H9 (cell line): ENCODE data around the gene RLF. TPM values are rescaled to one million over a fixed set of nuclear protein-coding genes. Genes with fewer than 3 reads are reported as not detected.

Experiments
- DNase-seq: peaks from one replicate; pipeline ENCODE4 v3.0.0-alpha.2; 2017
- H2AFZ ChIP-seq: one replicate; pipeline ENCODE4 v1.6.1; 2013; ENCODE audit warnings: mild to moderate bottlenecking, low read length, control low read depth, moderate library complexity
- H2AK5ac ChIP-seq: 2 replicates; pipeline ENCODE4 v1.6.1; 2013; ENCODE audit warnings: low read length, control low read depth, mixed read lengths; ENCODE audit not compliant: insufficient read length
- H2BK120ac ChIP-seq: one replicate; pipeline ENCODE4 v1.6.1; 2013; ENCODE audit warnings: low read depth, mild to moderate bottlenecking, low read length, control low read depth, inconsistent platforms; ENCODE audit not compliant: poor library complexity, severe bottlenecking
- H2BK12ac ChIP-seq: 2 replicates; pipeline ENCODE4 v1.6.1; 2013; ENCODE audit warnings: low read length, control low read depth, mixed read lengths, low read depth; ENCODE audit not compliant: insufficient read length
- H2BK15ac ChIP-seq: 2 replicates; pipeline ENCODE4 v1.6.1; 2013; ENCODE audit warnings: low read depth, low read length, control low read depth
- H2BK20ac ChIP-seq: one replicate; pipeline ENCODE4 v1.6.1; 2013; ENCODE audit warnings: low read depth, mild to moderate bottlenecking, low read length, control low read depth, inconsistent platforms; ENCODE audit not compliant: poor library complexity, severe bottlenecking
- H2BK5ac ChIP-seq: 2 replicates; pipeline ENCODE4 v1.6.1; 2013; ENCODE audit warnings: low read length, control low read depth, mixed read lengths; ENCODE audit not compliant: insufficient read length
- H3K14ac ChIP-seq: 2 replicates; pipeline ENCODE4 v1.6.1; 2013; ENCODE audit warnings: low read length, control low read depth; ENCODE audit not compliant: insufficient read depth
- H3K18ac ChIP-seq: 2 replicates; pipeline ENCODE4 v1.6.1; 2013; ENCODE audit warnings: low read depth, mild to moderate bottlenecking, mixed read lengths, low read length, control low read depth; ENCODE audit not compliant: insufficient read length
- H3K23ac ChIP-seq: 2 replicates; pipeline ENCODE4 v1.6.1; 2013; ENCODE audit warnings: low read length, control low read depth, mixed read lengths, low read depth; ENCODE audit not compliant: insufficient read length
- H3K23me2 ChIP-seq: 2 replicates; pipeline ENCODE4 v1.6.1; 2013; ENCODE audit warnings: low read depth, mild to moderate bottlenecking, mixed read lengths, low read length, control low read depth; ENCODE audit not compliant: insufficient read length, poor library complexity, severe bottlenecking
- H3K27ac ChIP-seq: 2 replicates; pipeline ENCODE4 v1.5.1; 2013; ENCODE audit warnings: low read length, control low read depth, mixed read lengths, low read depth; ENCODE audit not compliant: insufficient read length
- H3K27me3 ChIP-seq: 2 replicates; pipeline ENCODE4 v1.6.1; 2013; ENCODE audit warnings: low read length, control low read depth, inconsistent platforms; ENCODE audit not compliant: insufficient read depth
- H3K4ac ChIP-seq: 2 replicates; pipeline ENCODE4 v1.6.1; 2013; ENCODE audit warnings: low read depth, mild to moderate bottlenecking, control low read depth, inconsistent platforms, low read length, moderate library complexity
- H3K4me1 ChIP-seq: 2 replicates; pipeline ENCODE4 v1.6.1; 2013; ENCODE audit warnings: low read length, control low read depth, inconsistent platforms; ENCODE audit not compliant: insufficient read depth
- H3K4me2 ChIP-seq: 2 replicates; pipeline ENCODE4 v1.6.1; 2013; ENCODE audit warnings: low read length, control low read depth, mixed read lengths; ENCODE audit not compliant: insufficient read length, insufficient read depth
- H3K56ac ChIP-seq: 2 replicates; pipeline ENCODE4 v1.6.1; 2013; ENCODE audit warnings: low read depth, mild to moderate bottlenecking, mixed read lengths, low read length, control low read depth; ENCODE audit not compliant: insufficient read length
- H3K79me1 ChIP-seq: 2 replicates; pipeline ENCODE4 v1.6.1; 2013; ENCODE audit warnings: low read depth, mild to moderate bottlenecking, moderate library complexity, low read length, control low read depth, inconsistent platforms; ENCODE audit not compliant: insufficient read depth, poor library complexity, severe bottlenecking
- H3K79me2 ChIP-seq: 2 replicates; pipeline ENCODE4 v1.6.1; 2013; ENCODE audit warnings: low read length, control low read depth, inconsistent platforms; ENCODE audit not compliant: insufficient read depth
- H3K9ac ChIP-seq: 2 replicates; pipeline ENCODE4 v1.6.1; 2013; ENCODE audit warnings: low read length, control low read depth, mixed read lengths; ENCODE audit not compliant: insufficient read length; ENCODE audit errors: extremely low read depth
- H3K9me3 ChIP-seq: one replicate; pipeline ENCODE4 v1.6.1; 2013; ENCODE audit warnings: low read depth, low read length, inconsistent platforms; ENCODE audit not compliant: control insufficient read depth
- H3T11ph ChIP-seq: one replicate; pipeline ENCODE4 v1.6.1; 2013; ENCODE audit warnings: mild to moderate bottlenecking, low read length, control low read depth, inconsistent platforms
- H4K20me1 ChIP-seq: one replicate; pipeline ENCODE4 v1.6.1; 2013; ENCODE audit not compliant: control insufficient read depth, insufficient read length, insufficient read depth
- H4K5ac ChIP-seq: 2 replicates; pipeline ENCODE4 v1.6.1; 2013; ENCODE audit warnings: low read depth, mild to moderate bottlenecking, mixed read lengths, low read length, control low read depth; ENCODE audit not compliant: insufficient read length
- H4K8ac ChIP-seq: replicated peaks from 2 replicates; pipeline ENCODE4 v1.6.1; 2013; ENCODE audit warnings: low read length, control low read depth, mixed read lengths, low read depth; ENCODE audit not compliant: insufficient read length
- H4K91ac ChIP-seq: 2 replicates; pipeline ENCODE4 v1.6.1; 2013; ENCODE audit warnings: low read depth, mild to moderate bottlenecking, moderate library complexity, mixed read lengths, low read length, control low read depth; ENCODE audit not compliant: insufficient read length
- H3K27ac Mint-ChIP-seq, 3 experiments: 2 replicates in 2 of 3; 3 replicates in 1 of 3; pipeline ENCODE4 v1.8.0; 2020 to 2021; ENCODE audit warnings: mixed read lengths in 3 of 3, mild to moderate bottlenecking in 1 of 3, moderate library complexity in 1 of 3
- H3K27me3 Mint-ChIP-seq: 2 replicates; pipeline ENCODE4 v1.8.0; 2021; ENCODE audit warnings: low read depth, mild to moderate bottlenecking, moderate library complexity, mixed read lengths
- H3K36me3 Mint-ChIP-seq, 3 experiments: 2 replicates in 2 of 3; 3 replicates in 1 of 3; pipeline ENCODE4 v1.8.0; 2020 to 2021; ENCODE audit warnings: low read depth in 3 of 3, mixed read lengths in 3 of 3; ENCODE audit not compliant: insufficient read depth in 1 of 3
- H3K4me1 Mint-ChIP-seq, 2 experiments: 2 replicates each; pipeline ENCODE4 v1.8.0; 2020; ENCODE audit warnings: mixed read lengths in 2 of 2
- H3K4me3 Mint-ChIP-seq, 2 experiments: 2 replicates in 1 of 2; 3 replicates in 1 of 2; pipeline ENCODE4 v1.8.0; 2020 to 2021; ENCODE audit warnings: mild to moderate bottlenecking in 2 of 2, mixed read lengths in 2 of 2, moderate library complexity in 1 of 2
- H3K9me3 Mint-ChIP-seq, 2 experiments: 2 replicates in 1 of 2; 3 replicates in 1 of 2; pipeline ENCODE4 v1.8.0; 2020; ENCODE audit warnings: mild to moderate bottlenecking in 2 of 2, mixed read lengths in 2 of 2, moderate library complexity in 1 of 2
- CTCF ChIP-seq: fragments of 200-600 bp; sonication (generic); conservative IDR thresholded peaks from 3 replicates; pipeline ENCODE4 v1.8.0; 2021; ENCODE audit warnings: antibody characterized with exemption, mild to moderate bottlenecking
- WGBS: extraction: QIAGEN DNeasy Blood & Tissue Kit; methylation state at CpG from one replicate; pipeline ENCODE4 v1.1.7; 2013; ENCODE audit warnings: missing lambda C conversion rate, low lambda C conversion rate, mixed read lengths; ENCODE audit not compliant: insufficient read length; ENCODE audit errors: extremely low coverage; 5-methylcytosine and 5-hydroxymethylcytosine counted together
- total RNA-seq: library from RNA; stranded (reverse); gene quantifications from 2 replicates; pipeline ENCODE4 v1.2.1, GENCODE V29; 2021

Gene RLF
- total RNA-seq, 1 experiment from 2014 or later, result 19.2 TPM

- Histone ChIP-seq H4K5ac (no peak overlapping the region), H2BK12ac (no peak overlapping the region), H3K27ac (no peak overlapping the region), H3K4ac (no peak overlapping the region), H2BK5ac (no peak overlapping the region), H2BK15ac (no peak overlapping the region), H4K8ac (no peak overlapping the region), H2BK120ac (no peak overlapping the region), H3K23ac (no peak overlapping the region), H3K9me3 (no peaks in the 10 kb centered on the region), H3K27me3 (no peaks in the 10 kb centered on the region), H2AK5ac (no peak overlapping the region), H4K20me1 (no peaks in the 10 kb centered on the region), H3K79me2 (no peaks in the 10 kb centered on the region), H2BK20ac (no peak overlapping the region), H3K23me2 (no peaks in the 10 kb centered on the region), H3K79me1 (no peaks in the 10 kb centered on the region), H3T11ph (no peak overlapping the region), H3K14ac (no peak overlapping the region), H3K4me2 (no peak overlapping the region), H2AFZ (no peak overlapping the region), H4K91ac (no peak overlapping the region), H3K18ac (no peak overlapping the region), H3K56ac (no peak overlapping the region), H3K4me1 (no peaks in the 10 kb centered on the region), H3K9ac (no peak overlapping the region)
- H3K27me3 Mint-ChIP-seq, result no peaks in the 10 kb centered on the region
- peaks cover 9 to 57% (median 50%) of the 10 kb centered on the region in 3 experiments; a peak in 6 of 7 replicates for H3K36me3 Mint-ChIP-seq
- H3K4me1 Mint-ChIP-seq, result peaks cover 4 to 8% of the 10 kb centered on the region in 2 experiments; a peak in 2 of 4 replicates
- no peak overlapping the region for H3K4me3 Mint-ChIP-seq
- DNase-seq, result no peak
- no CpG with 5 or more reads among the region's 2 CpGs for WGBS
- no peak for TF ChIP-seq CTCF
- H3K9me3 Mint-ChIP-seq, result no peaks in the 10 kb centered on the region
- no peak overlapping the region for H3K27ac Mint-ChIP-seq
Measured at GRCh38 chr1:40274331-40274730, 113.1 kb downstream of the RLF start.
